Cardiac fibroblast (primary cell): ENCODE measurements around the gene DVL2.
A peak's percentile ranks its signal among the peaks of the same experiment; 100 is the strongest.

Experiments used
- DNase-seq, 2 donors: peaks; one replicate each; pipeline versions ENCODE4 v3.0.0 to v3.0.0-alpha.2; 2010; ENCODE audit warnings: low read depth in 2 of 2
- H3K4me3 ChIP-seq, 2 donors: replicated peaks in 1 of 2; 1 replicate in 1 of 2; 2 replicates in 1 of 2; pipeline ENCODE4 v1.5.1; 2011; ENCODE audit warnings: low read depth in 2 of 2, low read length in 2 of 2, mild to moderate bottlenecking in 2 of 2, moderate library complexity in 1 of 2
- TF ChIP-seq, protein P1 (sequence below): IDR thresholded peaks from one replicate; pipeline ENCODE4 v1.5.1; 2011; ENCODE audit warnings: low read depth, mild to moderate bottlenecking, low read length, inconsistent platforms

DVL2 gene

DNA sequence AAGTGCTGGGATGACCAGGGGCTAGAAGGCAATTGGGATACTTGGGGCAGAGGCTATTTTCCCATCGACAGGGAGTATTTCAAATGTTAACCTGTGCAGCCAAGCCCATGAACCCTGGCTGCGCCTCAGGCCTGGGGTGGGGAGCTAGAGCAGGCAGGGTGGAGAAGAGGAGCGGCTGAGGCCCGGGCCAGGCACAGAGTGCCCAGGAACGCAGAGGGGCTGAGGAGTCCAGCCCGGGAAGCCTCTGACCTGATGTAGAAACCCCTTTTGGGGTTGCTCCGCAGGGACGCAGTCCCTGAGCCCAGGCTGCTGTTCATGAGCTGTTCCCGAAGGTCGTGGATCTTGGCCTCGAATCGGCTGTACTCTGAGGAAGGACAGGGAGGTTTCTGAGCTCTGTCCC, 38.3 kb downstream of the DVL2 start:
- TF ChIP-seq, protein P1, sequence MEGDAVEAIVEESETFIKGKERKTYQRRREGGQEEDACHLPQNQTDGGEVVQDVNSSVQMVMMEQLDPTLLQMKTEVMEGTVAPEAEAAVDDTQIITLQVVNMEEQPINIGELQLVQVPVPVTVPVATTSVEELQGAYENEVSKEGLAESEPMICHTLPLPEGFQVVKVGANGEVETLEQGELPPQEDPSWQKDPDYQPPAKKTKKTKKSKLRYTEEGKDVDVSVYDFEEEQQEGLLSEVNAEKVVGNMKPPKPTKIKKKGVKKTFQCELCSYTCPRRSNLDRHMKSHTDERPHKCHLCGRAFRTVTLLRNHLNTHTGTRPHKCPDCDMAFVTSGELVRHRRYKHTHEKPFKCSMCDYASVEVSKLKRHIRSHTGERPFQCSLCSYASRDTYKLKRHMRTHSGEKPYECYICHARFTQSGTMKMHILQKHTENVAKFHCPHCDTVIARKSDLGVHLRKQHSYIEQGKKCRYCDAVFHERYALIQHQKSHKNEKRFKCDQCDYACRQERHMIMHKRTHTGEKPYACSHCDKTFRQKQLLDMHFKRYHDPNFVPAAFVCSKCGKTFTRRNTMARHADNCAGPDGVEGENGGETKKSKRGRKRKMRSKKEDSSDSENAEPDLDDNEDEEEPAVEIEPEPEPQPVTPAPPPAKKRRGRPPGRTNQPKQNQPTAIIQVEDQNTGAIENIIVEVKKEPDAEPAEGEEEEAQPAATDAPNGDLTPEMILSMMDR: no peak
- H3K4me3 ChIP-seq: no peak overlapping the region
- no peak for DNase-seq

DNA sequence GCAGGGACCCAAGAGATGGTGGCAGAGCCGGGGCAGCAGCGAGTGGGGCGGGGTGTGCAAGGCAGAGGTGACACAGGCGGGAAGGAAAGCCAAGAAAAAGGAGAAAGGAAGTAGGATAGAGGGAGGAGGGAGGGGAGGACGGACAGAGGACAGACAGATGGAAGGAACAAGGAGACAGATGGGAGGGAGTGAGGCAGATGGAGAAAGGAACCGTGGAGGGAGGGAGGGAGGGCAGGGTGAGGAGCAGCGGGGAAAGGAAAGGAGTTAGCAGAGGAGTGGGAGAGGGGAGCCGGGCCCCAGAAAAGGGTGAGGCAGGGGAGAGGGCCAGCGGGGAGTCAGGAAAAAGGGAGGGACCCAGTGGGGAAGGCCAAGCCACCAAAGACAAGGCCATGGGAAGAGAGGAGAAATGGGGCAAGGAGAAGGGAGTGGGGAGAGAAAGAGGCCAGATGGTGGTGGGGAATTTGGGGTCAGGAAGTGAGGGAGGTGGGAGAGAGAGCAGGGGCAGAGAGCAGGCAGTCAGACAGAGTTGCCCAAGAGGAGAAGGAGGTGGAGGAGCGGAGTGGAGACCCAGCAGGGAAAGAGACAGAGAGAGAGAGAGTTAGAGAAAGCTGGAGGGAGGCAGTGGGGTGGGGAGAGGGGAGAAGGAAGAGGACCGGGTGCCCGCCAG, 41.9 kb downstream of the DVL2 start:
- no peak overlapping the region for H3K4me3 ChIP-seq
- TF ChIP-seq, protein P1: no peak
- no peak for DNase-seq

DNA sequence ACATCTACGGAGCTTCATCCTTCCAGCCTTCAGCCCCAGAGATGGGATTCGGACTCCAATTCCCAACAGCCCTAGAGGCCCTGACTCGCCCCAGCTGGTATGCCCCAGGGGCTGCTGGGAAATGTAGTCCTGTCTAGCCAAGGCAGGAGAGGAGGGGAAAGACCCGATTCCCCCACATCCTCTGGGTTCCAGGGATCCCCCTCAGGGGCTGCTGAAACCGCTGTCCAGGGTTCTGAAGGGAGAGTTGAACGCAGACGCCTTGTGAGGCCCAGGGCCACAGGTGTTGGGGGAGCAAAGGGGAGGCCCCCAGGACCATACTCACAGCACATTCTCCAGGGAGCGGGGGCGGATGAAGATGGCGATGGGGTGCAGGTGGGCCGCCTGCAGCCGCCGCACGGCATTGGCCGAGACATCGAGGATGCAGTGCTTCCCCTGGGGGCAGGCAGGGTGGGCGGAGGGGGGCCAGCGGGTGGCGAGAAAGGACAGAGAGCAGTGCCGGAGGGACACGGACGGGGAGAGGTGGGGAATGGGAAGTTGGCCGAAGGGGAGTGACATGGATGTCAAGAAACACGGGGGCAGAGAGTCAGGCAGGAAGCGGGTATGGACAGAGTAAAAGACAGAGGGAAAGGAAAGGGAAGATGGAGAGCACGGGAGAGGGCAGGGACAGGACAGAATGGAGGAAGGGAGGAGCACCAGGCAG, 42.6 kb downstream of the DVL2 start:
- DNase-seq: peak; percentile 39 to 48
- H3K4me3 ChIP-seq: no peak overlapping the region
- TF ChIP-seq, protein P1: no peak

DNA sequence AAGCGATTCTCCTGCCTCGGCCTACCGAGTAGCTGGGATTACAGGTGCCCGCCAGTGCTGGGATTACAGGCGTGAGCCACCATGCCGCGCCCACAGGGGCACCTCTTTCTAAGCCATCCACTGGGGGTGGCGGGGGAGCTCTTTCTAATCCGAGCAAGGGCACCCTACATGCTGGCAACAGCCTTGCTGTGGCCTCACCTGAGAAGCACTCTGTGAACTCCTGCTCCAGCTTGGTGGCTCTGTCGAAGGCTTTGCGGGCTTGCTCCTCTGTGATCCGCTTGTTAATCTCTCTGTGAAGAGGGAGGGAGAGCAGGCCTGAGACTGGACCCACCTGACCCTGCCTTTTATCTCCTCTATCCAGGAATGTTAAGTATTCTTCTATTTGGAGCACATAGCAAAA, 43.2 kb downstream of the DVL2 start:
- no peak overlapping the region for H3K4me3 ChIP-seq
- TF ChIP-seq, protein P1: no peak
- no peak for DNase-seq

DNA sequence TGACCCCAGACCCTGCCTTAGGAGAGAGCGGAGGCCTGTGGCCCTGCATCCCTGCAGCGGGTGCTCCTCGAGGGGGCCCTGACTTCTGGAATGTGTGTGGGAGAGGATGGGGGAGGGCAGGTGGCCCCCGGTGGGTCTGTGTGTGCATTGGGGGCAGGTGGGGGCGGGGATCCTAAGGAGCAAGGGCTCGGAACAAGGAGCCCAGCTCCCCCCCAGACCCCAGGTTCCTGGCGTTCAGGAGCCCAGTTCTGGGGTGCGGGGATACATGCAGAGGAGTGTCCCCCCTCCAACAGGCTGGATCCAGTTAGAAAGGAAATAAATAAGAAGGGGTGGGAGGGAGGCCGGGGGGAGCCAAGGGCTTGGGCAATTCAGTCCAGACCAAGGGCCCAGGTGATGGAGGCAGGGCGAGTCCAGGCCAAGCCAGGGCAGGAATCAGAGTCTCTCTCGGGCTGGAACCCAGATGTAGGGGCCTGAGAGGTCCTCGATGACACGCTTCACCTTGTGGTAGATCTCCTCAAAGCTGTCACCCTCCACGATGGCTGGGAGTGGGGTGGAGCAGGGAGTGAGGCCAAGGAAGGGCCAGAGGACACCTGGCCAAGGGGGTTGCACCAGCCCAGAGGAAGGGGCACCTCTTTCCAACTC, 43.9 kb downstream of the DVL2 start:
- no peak for DNase-seq
- TF ChIP-seq, protein P1: no peak
- no peak overlapping the region for H3K4me3 ChIP-seq

GRCh38 chr17:7186241-7186640, 48.1 kb downstream of the DVL2 start:
- H3K4me3 ChIP-seq: no peak overlapping the region
- TF ChIP-seq, protein P1: peak; percentile 32
- no peak for DNase-seq
